HG02884 (cell line): ENCODE measurements around the gene EBF3.

Experiments
- ATAC-seq: cut with Tn5 transposase; IDR thresholded peaks from one replicate; pipeline ENCODE4 v1.9.1; 2021; ENCODE audit warnings: mild to moderate bottlenecking, moderate library complexity; ENCODE audit not compliant: unreplicated experiment

EBF3 gene, protein sequence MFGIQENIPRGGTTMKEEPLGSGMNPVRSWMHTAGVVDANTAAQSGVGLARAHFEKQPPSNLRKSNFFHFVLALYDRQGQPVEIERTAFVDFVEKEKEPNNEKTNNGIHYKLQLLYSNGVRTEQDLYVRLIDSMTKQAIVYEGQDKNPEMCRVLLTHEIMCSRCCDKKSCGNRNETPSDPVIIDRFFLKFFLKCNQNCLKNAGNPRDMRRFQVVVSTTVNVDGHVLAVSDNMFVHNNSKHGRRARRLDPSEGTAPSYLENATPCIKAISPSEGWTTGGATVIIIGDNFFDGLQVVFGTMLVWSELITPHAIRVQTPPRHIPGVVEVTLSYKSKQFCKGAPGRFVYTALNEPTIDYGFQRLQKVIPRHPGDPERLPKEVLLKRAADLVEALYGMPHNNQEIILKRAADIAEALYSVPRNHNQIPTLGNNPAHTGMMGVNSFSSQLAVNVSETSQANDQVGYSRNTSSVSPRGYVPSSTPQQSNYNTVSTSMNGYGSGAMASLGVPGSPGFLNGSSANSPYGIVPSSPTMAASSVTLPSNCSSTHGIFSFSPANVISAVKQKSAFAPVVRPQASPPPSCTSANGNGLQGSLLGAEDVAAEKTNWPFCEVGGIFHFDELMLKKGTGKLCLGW

DNA sequence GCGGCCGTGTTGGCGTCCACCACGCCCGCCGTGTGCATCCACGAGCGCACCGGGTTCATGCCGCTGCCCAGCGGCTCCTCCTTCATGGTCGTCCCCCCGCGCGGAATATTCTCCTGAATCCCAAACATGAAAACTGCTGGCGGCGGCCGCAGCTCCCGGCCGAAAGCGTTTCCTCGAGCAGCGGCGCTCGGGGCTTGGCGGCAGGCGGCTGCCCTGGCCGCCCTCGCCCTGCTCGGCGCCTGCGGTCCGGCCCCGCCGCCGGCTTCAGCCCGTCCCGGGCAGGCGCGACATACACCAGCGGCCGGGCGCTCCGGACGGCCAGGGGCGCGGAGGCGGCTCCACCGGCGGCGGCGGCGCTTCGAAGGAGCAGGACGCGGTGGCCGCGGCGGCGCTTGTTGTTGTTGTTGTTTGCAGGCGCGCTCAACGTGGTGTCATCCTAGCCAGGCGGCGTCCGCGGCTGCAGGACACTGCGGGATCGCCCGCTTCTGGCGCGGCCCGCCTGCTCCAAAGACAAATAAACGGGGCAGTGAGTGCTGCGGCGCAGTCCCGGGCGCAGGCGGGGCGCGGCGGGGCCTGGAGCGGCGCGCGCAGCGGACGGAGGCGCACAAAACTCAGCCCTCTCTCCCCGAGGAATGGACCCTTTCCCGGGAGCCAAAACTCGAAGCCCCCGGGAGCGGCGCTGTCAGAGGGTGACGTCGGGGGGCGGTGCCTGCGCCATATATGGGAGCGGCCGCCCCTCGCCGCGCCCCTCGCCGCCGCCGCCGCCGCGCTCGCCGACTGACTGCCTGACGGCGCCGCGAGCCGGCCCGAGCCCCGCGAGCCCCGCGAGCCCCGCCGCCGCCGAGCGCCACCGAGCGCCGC, at the start of gene EBF3:
Gene EBF3 (minus strand): TSS at position 634 of the 861 bp plus-strand sequence. CDS start 506 bp downstream, at position 128.
- ATAC-seq, result no peak

DNA sequence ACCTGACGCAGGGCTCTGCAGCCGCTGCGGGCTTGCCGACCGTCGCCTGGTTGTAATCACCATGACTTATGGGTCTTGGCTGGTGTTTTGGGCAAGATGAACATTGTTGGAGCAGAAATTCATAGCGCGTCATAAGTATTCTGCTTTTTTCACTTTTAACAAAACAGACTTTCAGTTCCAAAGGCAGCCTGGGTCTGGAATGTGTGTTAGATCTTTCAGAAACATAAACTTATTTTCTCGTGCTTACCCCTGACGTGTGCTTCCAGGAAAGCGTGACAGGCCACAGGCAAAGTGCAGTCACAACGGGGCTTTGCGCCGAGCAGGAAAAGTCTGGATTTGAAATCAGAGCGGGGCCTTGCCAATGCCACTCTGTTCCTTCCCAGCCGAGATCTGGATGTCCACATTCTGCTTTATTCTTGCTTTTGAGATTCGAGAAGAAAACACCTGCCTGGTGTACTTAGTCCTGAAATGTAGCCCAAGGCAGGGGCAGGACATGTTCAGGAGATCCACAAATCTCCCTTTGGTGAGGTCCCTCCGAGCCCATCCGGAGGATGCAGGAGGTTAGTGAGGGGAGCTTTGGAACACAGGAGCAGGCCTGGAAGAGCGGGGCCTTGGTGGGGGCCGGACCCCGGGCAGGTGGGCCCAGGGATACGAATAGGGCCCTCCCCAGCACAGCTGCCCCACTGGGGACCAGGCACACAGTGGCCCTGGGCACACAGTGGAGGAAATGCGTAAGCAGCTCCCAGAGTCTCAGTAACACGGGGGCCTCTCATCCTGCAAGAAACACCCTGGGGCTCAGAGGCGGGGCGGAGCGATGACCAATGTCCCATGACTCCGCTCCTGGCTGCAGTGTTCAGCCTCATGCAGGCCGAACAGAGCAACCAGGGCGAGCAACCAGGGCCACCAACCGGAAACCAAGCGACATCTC, 49.5 kb upstream of the EBF3 start:
- no peak for ATAC-seq

DNA sequence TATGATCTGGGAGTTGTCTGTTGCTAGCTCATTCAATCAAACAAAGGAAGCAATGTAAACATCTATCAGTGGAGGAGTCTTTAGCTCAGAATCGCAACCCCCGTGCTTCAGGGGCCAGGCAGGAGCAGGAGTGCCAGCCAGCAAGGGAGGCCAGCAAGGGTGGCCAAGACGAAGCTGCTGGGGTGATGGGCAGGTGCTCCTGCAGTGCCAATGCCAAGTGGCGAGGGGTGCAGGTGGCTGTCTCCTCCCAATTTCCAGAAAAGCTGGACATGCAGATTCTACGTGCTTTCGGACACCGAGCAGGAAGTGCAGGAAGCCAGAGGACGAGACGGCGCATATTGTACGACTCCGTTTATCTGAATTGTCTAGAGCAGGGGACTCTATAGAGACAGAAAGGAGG, 48.1 kb upstream of the EBF3 start:
- no peak for ATAC-seq

DNA sequence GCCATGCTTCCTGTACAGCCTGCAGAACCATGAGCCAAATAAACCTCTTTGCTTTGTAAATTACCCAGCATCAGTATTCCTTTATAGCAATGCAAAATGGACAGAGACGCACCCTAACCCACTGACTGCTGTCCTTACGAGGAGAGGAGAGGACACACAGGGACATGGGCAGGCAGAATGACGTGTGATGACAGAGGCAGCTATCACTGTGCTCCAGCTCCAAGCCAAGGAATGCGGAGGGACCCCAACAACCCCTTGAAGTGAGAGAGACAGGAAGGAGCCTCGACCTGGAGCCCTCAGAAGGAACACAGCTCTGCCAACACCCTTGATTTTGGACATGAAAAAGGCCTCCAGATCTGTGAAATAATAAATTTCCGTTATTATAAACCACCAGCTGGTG, 46.6 kb upstream of the EBF3 start:
- ATAC-seq, result no peak

DNA sequence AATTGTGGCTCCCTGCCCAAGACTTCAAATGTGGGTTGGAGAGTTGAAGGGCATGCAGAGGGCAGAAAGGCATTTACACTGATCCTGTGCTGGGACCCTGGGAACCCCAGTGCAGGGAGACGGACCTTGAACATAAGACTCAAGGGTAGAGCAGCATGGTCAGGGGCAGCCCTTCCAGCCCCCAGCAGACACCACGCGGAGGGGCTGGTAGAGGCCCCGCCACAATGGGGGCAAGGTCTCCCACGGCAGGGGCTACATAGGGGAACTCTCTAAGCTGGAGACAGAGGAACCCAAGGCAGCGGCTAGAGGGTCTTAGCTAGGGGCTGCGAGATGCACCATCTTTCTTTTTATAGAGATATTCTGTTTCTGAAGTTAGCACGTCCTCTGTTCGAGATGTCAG, 45.2 kb upstream of the EBF3 start:
- no peak for ATAC-seq

DNA sequence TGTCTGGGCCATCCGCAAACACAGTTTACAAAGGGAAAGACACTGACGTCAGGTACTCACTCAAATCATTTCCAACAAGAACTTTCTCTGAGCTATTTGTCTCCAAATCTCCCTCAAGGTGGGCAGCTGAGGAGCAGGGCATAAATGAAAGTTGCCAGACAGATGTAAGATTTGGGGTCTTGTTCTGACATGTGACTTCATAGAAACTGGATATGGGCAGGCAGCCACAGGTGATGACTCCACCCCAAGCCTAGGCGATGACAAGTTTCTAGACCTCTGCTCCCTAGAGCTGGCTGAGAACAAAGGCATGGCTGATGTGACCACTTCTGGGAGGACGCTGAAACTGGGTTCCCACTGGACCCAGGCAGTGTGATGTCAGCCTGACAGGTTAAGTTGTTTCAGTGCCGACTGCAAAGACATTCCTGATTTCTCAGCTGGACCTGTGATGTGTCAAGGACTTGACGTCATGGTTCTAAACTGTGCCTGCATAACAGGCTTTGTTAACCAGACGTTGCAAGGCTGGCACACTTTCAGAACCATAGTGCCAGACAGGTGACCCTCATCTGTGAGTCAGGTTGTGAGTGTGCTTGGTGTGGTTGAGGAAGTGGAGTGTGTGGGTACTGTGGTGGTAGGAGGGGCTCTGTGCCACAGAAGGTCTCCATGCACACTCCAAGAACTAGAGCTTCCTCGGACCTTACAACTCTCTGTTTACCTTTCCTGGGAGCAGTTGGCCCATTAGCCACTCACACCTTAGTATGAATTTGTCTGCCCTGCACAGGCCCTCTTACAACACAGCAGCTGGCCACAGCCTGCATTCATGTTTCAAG, 39.9 kb upstream of the EBF3 start:
- ATAC-seq, result no peak

DNA sequence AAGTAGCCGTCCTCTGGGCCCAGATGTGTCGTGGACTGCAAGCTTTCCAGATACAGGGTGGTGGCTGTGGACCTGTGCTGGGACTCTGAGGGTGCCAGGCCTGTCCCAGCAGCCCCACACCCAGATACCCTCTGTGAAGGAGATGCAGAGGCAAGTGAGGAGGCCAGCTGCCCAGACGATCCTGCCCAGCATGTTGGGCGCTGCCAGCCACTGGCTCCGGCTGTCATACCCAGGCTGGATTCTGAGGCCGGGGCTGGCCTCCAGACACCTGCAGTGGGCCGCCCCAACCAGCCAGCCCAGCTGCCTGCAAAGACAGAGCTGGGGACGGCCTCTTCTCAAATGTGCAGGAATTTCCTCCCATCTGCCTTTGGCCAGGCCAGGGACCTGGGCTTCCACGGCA, 39.1 kb upstream of the EBF3 start:
- ATAC-seq, result no peak

DNA sequence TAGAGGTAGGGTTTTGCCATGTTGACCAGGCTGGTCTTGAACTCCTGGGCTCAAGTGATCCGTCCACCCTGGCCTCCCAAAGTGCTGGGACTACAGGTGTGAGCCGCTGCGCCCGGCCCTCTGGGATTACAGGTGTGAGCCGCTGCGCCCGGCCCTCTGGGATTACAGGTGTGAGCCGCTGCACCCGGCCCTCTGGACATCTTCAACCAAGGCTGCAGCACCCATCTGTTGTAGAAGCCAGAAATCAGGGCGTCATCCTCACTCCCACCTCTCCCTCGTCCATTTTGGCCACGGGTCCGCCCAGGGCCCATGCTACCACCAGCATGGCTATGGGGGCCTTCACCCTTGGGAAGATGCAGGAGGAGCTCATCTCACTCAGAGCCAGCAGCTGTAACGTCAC, 38.5 kb upstream of the EBF3 start:
- ATAC-seq, result no peak

DNA sequence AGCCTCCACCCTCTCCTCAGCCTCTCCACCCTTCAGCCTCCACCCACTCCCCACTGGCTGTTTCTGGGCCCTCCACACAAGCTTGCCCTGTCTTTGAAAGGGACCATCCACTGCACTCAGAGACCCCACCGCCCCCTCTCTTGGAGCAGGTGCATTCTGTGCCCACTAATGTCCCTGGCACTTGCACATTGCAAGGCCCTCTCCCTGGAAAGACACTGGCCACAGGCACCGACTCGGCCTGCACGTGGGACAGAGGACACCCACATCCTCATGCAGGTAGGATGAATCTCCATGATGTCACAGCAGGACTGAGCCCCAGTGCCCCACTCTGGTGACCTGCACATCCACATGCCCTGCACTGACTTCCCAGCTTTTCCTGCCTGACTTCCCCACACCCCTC, 36.8 kb upstream of the EBF3 start:
- no peak for ATAC-seq

DNA sequence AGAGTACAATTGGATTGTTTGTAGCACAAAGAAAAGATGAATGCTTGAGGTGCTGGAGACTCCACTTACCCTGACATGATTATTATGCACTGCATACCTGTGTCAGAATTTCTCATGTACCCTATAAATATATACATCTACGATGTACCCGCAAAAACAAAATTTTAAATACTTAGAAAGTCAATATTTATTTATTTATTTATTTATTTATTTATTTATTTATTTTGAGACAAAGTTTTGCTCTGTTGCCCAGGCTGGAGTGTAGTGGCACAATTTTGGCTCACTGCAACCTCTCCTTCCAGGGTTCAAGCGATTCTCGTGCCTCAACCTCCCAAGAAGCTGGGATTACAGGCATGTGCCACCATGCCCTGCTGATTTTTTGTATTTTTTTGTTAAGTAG, 35.1 kb upstream of the EBF3 start:
- ATAC-seq, result no peak

DNA sequence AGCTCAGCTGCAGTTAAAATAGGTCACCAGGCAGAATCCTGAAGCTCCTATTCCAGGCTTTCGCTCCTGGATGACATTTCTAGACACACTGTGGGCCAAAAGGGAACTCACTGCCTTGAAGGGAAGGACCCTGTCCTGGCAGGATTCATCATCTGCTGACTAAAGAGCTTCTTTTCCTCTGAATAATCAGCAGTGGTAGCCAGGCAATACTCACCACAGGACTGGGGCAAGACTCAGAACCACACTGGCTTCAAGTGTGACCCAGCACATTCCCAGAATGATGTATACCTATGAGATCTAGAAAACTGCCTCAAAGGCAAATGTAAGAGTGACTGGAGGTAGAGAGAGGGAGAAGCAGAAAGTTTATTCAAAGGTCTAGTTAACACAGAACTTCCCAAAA, 29.5 kb upstream of the EBF3 start:
- ATAC-seq, result no peak

DNA sequence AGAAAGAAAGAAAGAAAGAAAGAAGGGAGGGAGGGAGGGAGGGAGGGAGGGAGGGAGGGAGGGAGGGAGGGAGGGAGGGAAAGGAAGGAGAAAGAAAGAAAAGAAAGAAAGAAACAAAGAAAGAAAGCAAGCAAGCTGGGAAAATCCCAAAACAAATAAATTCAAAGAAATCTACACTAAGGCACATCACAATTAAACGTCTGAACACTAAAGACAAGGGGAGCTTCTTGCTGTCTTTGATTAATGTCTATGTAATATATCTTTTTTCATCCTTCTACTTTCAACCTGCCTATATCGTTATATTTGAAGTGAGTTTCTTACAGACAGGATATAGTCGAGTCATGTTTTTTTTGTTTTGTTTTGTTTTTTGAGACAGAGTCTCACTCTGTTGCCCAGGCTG, 28.3 kb upstream of the EBF3 start:
- ATAC-seq, result no peak

DNA sequence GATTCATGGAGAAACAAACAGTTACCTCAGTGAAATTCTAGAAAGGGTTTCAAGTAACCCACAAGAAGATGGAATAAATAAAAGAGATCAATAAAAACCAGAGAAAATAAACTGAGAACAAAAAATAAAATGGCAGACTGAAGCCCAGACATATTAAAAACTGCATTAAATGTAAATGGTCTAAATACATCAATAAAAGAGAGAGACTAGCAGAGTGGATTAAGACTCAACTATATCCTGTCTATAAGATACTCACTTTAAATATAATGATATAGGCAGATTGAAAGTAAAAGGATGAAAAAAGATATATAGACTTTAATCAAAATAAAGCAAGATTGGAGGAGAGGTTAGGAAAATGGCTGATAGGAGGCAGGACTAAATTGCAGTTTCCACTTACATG, 18.8 kb upstream of the EBF3 start:
- no peak for ATAC-seq

DNA sequence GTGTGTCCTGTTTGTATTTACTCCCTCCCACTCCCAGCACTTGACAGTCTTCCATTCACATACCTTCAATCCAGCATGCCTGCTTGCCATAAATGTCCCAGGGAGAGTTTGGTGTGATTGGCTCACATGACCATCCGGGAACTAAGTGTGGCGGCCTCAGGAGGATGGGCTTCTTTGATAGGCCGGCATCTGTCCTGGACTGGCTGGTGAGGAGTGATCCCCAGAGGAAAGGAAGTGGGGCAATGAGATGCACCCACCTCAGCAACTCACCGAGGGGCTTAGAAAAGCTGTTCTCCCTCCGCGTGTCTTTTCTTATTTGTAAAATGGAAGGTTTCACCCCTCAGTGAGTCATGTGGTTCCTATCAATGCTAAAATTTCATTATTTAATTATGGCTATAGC, 14.9 kb upstream of the EBF3 start:
- no peak for ATAC-seq

DNA sequence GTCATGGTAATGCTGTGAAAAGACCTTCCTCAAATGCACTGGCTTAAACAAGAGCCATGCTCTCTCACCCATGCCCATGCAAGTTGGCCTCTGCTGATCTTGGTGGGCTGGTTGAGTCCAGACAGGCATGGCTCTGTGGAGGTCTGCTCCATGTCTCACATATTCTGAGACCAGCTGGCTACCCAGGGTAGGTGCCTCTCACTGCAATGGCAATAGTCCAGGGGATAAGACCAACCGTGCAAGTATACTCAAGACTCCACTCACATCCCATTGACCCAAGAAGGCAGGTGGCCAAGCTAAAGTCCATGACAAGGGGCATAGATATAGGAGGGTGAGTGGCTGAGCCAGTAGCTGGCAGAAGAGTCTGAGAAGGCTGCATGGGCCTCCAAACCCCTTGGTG, 14.2 kb upstream of the EBF3 start:
- no peak for ATAC-seq

DNA sequence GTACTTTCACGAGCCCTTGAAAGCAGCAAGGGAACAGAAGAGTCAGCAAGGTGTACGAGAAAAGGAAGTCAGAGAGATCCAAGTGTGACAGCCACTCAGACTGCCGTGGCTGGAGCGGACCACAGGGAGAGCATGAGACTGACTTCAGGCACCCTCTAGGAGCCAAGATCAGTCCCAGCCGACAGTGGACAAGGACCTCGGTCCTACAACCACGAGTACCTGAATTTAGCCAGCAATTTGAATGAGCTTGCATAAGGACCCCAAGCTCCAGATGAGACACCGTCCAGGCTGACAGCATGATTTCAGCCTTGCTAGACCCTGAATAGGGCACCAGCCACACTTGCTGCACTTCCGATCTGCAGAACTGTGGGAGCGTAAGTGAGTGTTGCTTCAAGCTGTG, 13.7 kb upstream of the EBF3 start:
- no peak for ATAC-seq

DNA sequence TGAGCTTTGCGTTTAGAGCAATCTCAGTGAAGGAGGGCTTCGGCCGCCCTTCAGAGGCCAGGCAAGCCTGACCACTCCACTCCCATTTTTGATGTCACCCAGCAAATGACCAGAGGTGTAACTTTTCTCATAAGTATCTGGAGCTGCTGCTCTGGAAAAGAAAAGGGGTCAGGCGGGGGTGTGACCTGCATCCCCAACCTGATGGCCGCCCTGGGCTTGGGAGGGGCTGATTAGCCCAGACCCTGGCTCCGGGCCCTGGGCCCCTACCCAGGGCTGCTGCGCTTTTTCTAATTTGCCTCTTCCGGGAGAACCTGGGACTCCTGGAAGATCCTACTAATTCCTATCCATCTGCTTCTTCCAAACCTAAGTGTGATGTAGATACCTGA, 9.6 kb upstream of the EBF3 start:
- ATAC-seq, result no peak

DNA sequence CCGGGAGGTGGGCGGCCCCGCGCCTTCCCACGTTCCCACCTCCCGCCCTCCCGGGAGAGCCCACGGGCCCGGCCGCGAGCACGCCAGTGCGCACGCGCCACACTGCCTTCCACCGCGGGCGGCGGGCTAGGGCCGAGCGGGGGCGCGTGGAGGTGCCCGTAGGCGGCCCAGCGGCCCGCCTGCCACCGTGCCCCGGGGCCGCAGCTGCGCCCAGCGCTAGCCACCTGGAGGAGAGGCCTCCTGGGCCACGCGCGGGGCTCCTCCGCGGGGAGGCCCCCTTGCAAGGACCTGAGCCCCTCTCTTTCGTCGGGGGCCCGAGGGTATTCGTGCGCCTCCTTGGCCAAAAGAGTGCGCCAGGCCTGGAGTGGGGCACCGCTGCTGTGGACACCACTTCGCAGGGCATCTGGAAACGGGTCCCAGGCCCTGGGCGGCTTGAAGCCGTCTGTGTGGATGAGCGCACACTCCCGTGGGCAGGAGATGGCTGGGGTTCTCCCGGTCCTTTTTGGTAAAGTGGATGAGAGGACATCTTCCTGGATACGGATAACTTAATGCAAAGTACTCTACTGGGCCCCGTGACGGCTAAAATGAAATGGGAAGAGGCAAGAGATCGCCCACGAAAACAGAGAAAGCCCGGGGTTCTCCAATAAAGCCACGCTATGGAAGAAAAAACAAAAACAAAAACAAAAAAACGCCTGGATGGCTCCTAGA, 9.0 kb upstream of the EBF3 start:
- no peak for ATAC-seq
